H9 (cell line): Measurements from ENCODE around the gene MUSK. TPM values are rescaled to one million over a fixed set of nuclear protein-coding genes. Genes with fewer than 3 reads are reported as not detected.

ENCODE experiments used
- DNase-seq: peaks from one replicate; pipeline ENCODE4 v3.0.0-alpha.2; 2017
- H2AFZ ChIP-seq: one replicate; pipeline ENCODE4 v1.6.1; 2013; ENCODE audit warnings: mild to moderate bottlenecking, low read length, control low read depth, moderate library complexity
- H2AK5ac ChIP-seq: 2 replicates; pipeline ENCODE4 v1.6.1; 2013; ENCODE audit warnings: low read length, control low read depth, mixed read lengths; ENCODE audit not compliant: insufficient read length
- H2BK120ac ChIP-seq: one replicate; pipeline ENCODE4 v1.6.1; 2013; ENCODE audit warnings: low read depth, mild to moderate bottlenecking, low read length, control low read depth, inconsistent platforms; ENCODE audit not compliant: poor library complexity, severe bottlenecking
- H2BK12ac ChIP-seq: 2 replicates; pipeline ENCODE4 v1.6.1; 2013; ENCODE audit warnings: low read length, control low read depth, mixed read lengths, low read depth; ENCODE audit not compliant: insufficient read length
- H2BK15ac ChIP-seq: 2 replicates; pipeline ENCODE4 v1.6.1; 2013; ENCODE audit warnings: low read depth, low read length, control low read depth
- H2BK20ac ChIP-seq: one replicate; pipeline ENCODE4 v1.6.1; 2013; ENCODE audit warnings: low read depth, mild to moderate bottlenecking, low read length, control low read depth, inconsistent platforms; ENCODE audit not compliant: poor library complexity, severe bottlenecking
- H2BK5ac ChIP-seq: 2 replicates; pipeline ENCODE4 v1.6.1; 2013; ENCODE audit warnings: low read length, control low read depth, mixed read lengths; ENCODE audit not compliant: insufficient read length
- H3K14ac ChIP-seq: 2 replicates; pipeline ENCODE4 v1.6.1; 2013; ENCODE audit warnings: low read length, control low read depth; ENCODE audit not compliant: insufficient read depth
- H3K18ac ChIP-seq: 2 replicates; pipeline ENCODE4 v1.6.1; 2013; ENCODE audit warnings: low read depth, mild to moderate bottlenecking, mixed read lengths, low read length, control low read depth; ENCODE audit not compliant: insufficient read length
- H3K23ac ChIP-seq: 2 replicates; pipeline ENCODE4 v1.6.1; 2013; ENCODE audit warnings: low read length, control low read depth, mixed read lengths, low read depth; ENCODE audit not compliant: insufficient read length
- H3K23me2 ChIP-seq: 2 replicates; pipeline ENCODE4 v1.6.1; 2013; ENCODE audit warnings: low read depth, mild to moderate bottlenecking, mixed read lengths, low read length, control low read depth; ENCODE audit not compliant: insufficient read length, poor library complexity, severe bottlenecking
- H3K27ac ChIP-seq: 2 replicates; pipeline ENCODE4 v1.5.1; 2013; ENCODE audit warnings: low read length, control low read depth, mixed read lengths, low read depth; ENCODE audit not compliant: insufficient read length
- H3K27me3 ChIP-seq: 2 replicates; pipeline ENCODE4 v1.6.1; 2013; ENCODE audit warnings: low read length, control low read depth, inconsistent platforms; ENCODE audit not compliant: insufficient read depth
- H3K4ac ChIP-seq: 2 replicates; pipeline ENCODE4 v1.6.1; 2013; ENCODE audit warnings: low read depth, mild to moderate bottlenecking, control low read depth, inconsistent platforms, low read length, moderate library complexity
- H3K4me1 ChIP-seq: 2 replicates; pipeline ENCODE4 v1.6.1; 2013; ENCODE audit warnings: low read length, control low read depth, inconsistent platforms; ENCODE audit not compliant: insufficient read depth
- H3K4me2 ChIP-seq: 2 replicates; pipeline ENCODE4 v1.6.1; 2013; ENCODE audit warnings: low read length, control low read depth, mixed read lengths; ENCODE audit not compliant: insufficient read length, insufficient read depth
- H3K56ac ChIP-seq: 2 replicates; pipeline ENCODE4 v1.6.1; 2013; ENCODE audit warnings: low read depth, mild to moderate bottlenecking, mixed read lengths, low read length, control low read depth; ENCODE audit not compliant: insufficient read length
- H3K79me1 ChIP-seq: 2 replicates; pipeline ENCODE4 v1.6.1; 2013; ENCODE audit warnings: low read depth, mild to moderate bottlenecking, moderate library complexity, low read length, control low read depth, inconsistent platforms; ENCODE audit not compliant: insufficient read depth, poor library complexity, severe bottlenecking
- H3K79me2 ChIP-seq: 2 replicates; pipeline ENCODE4 v1.6.1; 2013; ENCODE audit warnings: low read length, control low read depth, inconsistent platforms; ENCODE audit not compliant: insufficient read depth
- H3K9ac ChIP-seq: 2 replicates; pipeline ENCODE4 v1.6.1; 2013; ENCODE audit warnings: low read length, control low read depth, mixed read lengths; ENCODE audit not compliant: insufficient read length; ENCODE audit errors: extremely low read depth
- H3K9me3 ChIP-seq: one replicate; pipeline ENCODE4 v1.6.1; 2013; ENCODE audit warnings: low read depth, low read length, inconsistent platforms; ENCODE audit not compliant: control insufficient read depth
- H3T11ph ChIP-seq: one replicate; pipeline ENCODE4 v1.6.1; 2013; ENCODE audit warnings: mild to moderate bottlenecking, low read length, control low read depth, inconsistent platforms
- H4K20me1 ChIP-seq: one replicate; pipeline ENCODE4 v1.6.1; 2013; ENCODE audit not compliant: control insufficient read depth, insufficient read length, insufficient read depth
- H4K5ac ChIP-seq: 2 replicates; pipeline ENCODE4 v1.6.1; 2013; ENCODE audit warnings: low read depth, mild to moderate bottlenecking, mixed read lengths, low read length, control low read depth; ENCODE audit not compliant: insufficient read length
- H4K8ac ChIP-seq: replicated peaks from 2 replicates; pipeline ENCODE4 v1.6.1; 2013; ENCODE audit warnings: low read length, control low read depth, mixed read lengths, low read depth; ENCODE audit not compliant: insufficient read length
- H4K91ac ChIP-seq: 2 replicates; pipeline ENCODE4 v1.6.1; 2013; ENCODE audit warnings: low read depth, mild to moderate bottlenecking, moderate library complexity, mixed read lengths, low read length, control low read depth; ENCODE audit not compliant: insufficient read length
- H3K27ac Mint-ChIP-seq, 3 experiments: 2 replicates in 2 of 3; 3 replicates in 1 of 3; pipeline ENCODE4 v1.8.0; 2020 to 2021; ENCODE audit warnings: mixed read lengths in 3 of 3, mild to moderate bottlenecking in 1 of 3, moderate library complexity in 1 of 3
- H3K27me3 Mint-ChIP-seq: 2 replicates; pipeline ENCODE4 v1.8.0; 2021; ENCODE audit warnings: low read depth, mild to moderate bottlenecking, moderate library complexity, mixed read lengths
- H3K36me3 Mint-ChIP-seq, 3 experiments: 2 replicates in 2 of 3; 3 replicates in 1 of 3; pipeline ENCODE4 v1.8.0; 2020 to 2021; ENCODE audit warnings: low read depth in 3 of 3, mixed read lengths in 3 of 3; ENCODE audit not compliant: insufficient read depth in 1 of 3
- H3K4me1 Mint-ChIP-seq, 2 experiments: 2 replicates each; pipeline ENCODE4 v1.8.0; 2020; ENCODE audit warnings: mixed read lengths in 2 of 2
- H3K4me3 Mint-ChIP-seq, 2 experiments: 2 replicates in 1 of 2; 3 replicates in 1 of 2; pipeline ENCODE4 v1.8.0; 2020 to 2021; ENCODE audit warnings: mild to moderate bottlenecking in 2 of 2, mixed read lengths in 2 of 2, moderate library complexity in 1 of 2
- H3K9me3 Mint-ChIP-seq, 2 experiments: 2 replicates in 1 of 2; 3 replicates in 1 of 2; pipeline ENCODE4 v1.8.0; 2020; ENCODE audit warnings: mild to moderate bottlenecking in 2 of 2, mixed read lengths in 2 of 2, moderate library complexity in 1 of 2
- CTCF ChIP-seq: fragments of 200-600 bp; sonication (generic); conservative IDR thresholded peaks from 3 replicates; pipeline ENCODE4 v1.8.0; 2021; ENCODE audit warnings: antibody characterized with exemption, mild to moderate bottlenecking
- WGBS: extraction: QIAGEN DNeasy Blood & Tissue Kit; methylation state at CpG from one replicate; pipeline ENCODE4 v1.1.7; 2013; ENCODE audit warnings: missing lambda C conversion rate, low lambda C conversion rate, mixed read lengths; ENCODE audit not compliant: insufficient read length; ENCODE audit errors: extremely low coverage; 5-methylcytosine and 5-hydroxymethylcytosine counted together
- total RNA-seq: library from RNA; stranded (reverse); gene quantifications from 2 replicates; pipeline ENCODE4 v1.2.1, GENCODE V29; 2021

The MUSK gene
- total RNA-seq, 1 experiment from 2014 or later, result not detected

- H2AK5ac ChIP-seq, result no peak overlapping the region
- no peak overlapping the region for H3K4me2 ChIP-seq
- H2BK15ac ChIP-seq, result no peak overlapping the region
- no peaks in the 10 kb centered on the region for H3K4me1 ChIP-seq
- H3K4me1 Mint-ChIP-seq, result peaks cover 11 to 13% of the 10 kb centered on the region in 2 experiments
- no peak overlapping the region for H4K91ac ChIP-seq
- no peak overlapping the region for H4K5ac ChIP-seq
- no peaks in the 10 kb centered on the region for H3K27me3 Mint-ChIP-seq
- no peak for DNase-seq
- no peaks in the 10 kb centered on the region for H4K20me1 ChIP-seq
- no peaks in the 10 kb centered on the region for H3K27me3 ChIP-seq
- H3K18ac ChIP-seq, result no peak overlapping the region
- H2AFZ ChIP-seq, result no peak overlapping the region
- H3K9me3 ChIP-seq, result no peaks in the 10 kb centered on the region
- no peak overlapping the region for H2BK5ac ChIP-seq
- no peaks in the 10 kb centered on the region for H3K79me2 ChIP-seq
- no peak overlapping the region for H3K4me3 Mint-ChIP-seq
- no peak overlapping the region for H3K56ac ChIP-seq
- no CpG with 5 or more reads among the region's 1 CpG for WGBS
- H3K27ac Mint-ChIP-seq, result no peak overlapping the region
- no peak overlapping the region for H3T11ph ChIP-seq
- no peak overlapping the region for H2BK12ac ChIP-seq
- no peak overlapping the region for H2BK20ac ChIP-seq
- no peaks in the 10 kb centered on the region for H3K23me2 ChIP-seq
- H3K36me3 Mint-ChIP-seq, result no peaks in the 10 kb centered on the region
- no peaks in the 10 kb centered on the region for H3K9me3 Mint-ChIP-seq
- no peak overlapping the region for H3K14ac ChIP-seq
- H2BK120ac ChIP-seq, result no peak overlapping the region
- H3K79me1 ChIP-seq, result no peaks in the 10 kb centered on the region
- no peak overlapping the region for H4K8ac ChIP-seq
- H3K9ac ChIP-seq, result no peak overlapping the region
- H3K23ac ChIP-seq, result no peak overlapping the region
- TF ChIP-seq CTCF, result no peak
- no peak overlapping the region for H3K4ac ChIP-seq
- H3K27ac ChIP-seq, result no peak overlapping the region
These were observed 44.4 kb downstream of the MUSK start for GRCh38 chr9:110712955-110713354.
